Effector memory CD4-positive, alpha-beta T cell (primary cell): ENCODE results near the gene ADIPOQ.
"Not testable (repeated sequence)": the region's sequence is repeated elsewhere in the genome, so short reads cannot be mapped to it uniquely, and the experiment has no call there.

Source experiments
- DNase-seq, 3 donors: peaks; one replicate each; pipeline ENCODE4 v3.0.0-alpha.2; 2020
- H3K27ac ChIP-seq: 2 replicates; pipeline ENCODE4 v1.7.0; 2013; ENCODE audit warnings: mild to moderate bottlenecking, low read length, moderate library complexity; ENCODE audit not compliant: insufficient read depth, poor library complexity, severe bottlenecking
- H3K27me3 ChIP-seq: replicated peaks from 2 replicates; pipeline ENCODE4 v1.7.0; 2013; ENCODE audit warnings: mild to moderate bottlenecking, low read length; ENCODE audit not compliant: insufficient read depth, control insufficient read depth, poor library complexity, severe bottlenecking
- H3K36me3 ChIP-seq: 2 replicates; pipeline ENCODE4 v1.7.0; 2013; ENCODE audit warnings: mild to moderate bottlenecking, low read length, moderate library complexity; ENCODE audit not compliant: control insufficient read depth, insufficient read depth
- H3K4me1 ChIP-seq: 2 replicates; pipeline ENCODE4 v1.7.0; 2013; ENCODE audit warnings: low read length, mild to moderate bottlenecking; ENCODE audit not compliant: control insufficient read depth, insufficient read depth, poor library complexity, severe bottlenecking
- H3K4me3 ChIP-seq: 2 replicates; pipeline ENCODE4 v1.7.0; 2013; ENCODE audit warnings: low read length, low read depth, mild to moderate bottlenecking; ENCODE audit not compliant: insufficient read depth, poor library complexity, severe bottlenecking
- H3K9me3 ChIP-seq: 2 replicates; pipeline ENCODE4 v1.7.0; 2013; ENCODE audit warnings: mild to moderate bottlenecking, low read length, moderate library complexity; ENCODE audit not compliant: control insufficient read depth

Gene ADIPOQ

GRCh38 chr3:186847437-186847836 lies 4.9 kb downstream of the ADIPOQ start:
- H3K4me1 ChIP-seq: no peaks in the 10 kb centered on the region
- no peaks in the 10 kb centered on the region for H3K27me3 ChIP-seq
- H3K27ac ChIP-seq: no peak overlapping the region
- no peaks in the 10 kb centered on the region for H3K9me3 ChIP-seq
- H3K36me3 ChIP-seq: no peaks in the 10 kb centered on the region
- DNase-seq: no peak
- H3K4me3 ChIP-seq: no peak overlapping the region

GRCh38 chr3:186849374-186849975 lies 7.0 kb downstream of the ADIPOQ start:
- no peak for DNase-seq
- Histone ChIP-seq H3K9me3 (no peaks in the 10 kb centered on the region), H3K4me3 (no peak overlapping the region), H3K27me3 (no peaks in the 10 kb centered on the region), H3K27ac (no peak overlapping the region), H3K4me1 (no peaks in the 10 kb centered on the region), H3K36me3 (no peaks in the 10 kb centered on the region)

- not testable (repeated sequence) for DNase-seq, H3K9me3 ChIP-seq, H3K4me3 ChIP-seq, H3K27ac ChIP-seq, H3K27me3 ChIP-seq, H3K36me3 ChIP-seq, H3K4me1 ChIP-seq
Observed at GRCh38 chr3:186851835-186852234, 9.3 kb downstream of the ADIPOQ start.

- H3K27me3 ChIP-seq: no peaks in the 10 kb centered on the region
- no peak overlapping the region for H3K4me3 ChIP-seq
- no peak for DNase-seq
- H3K27ac ChIP-seq: no peak overlapping the region
- no peaks in the 10 kb centered on the region for H3K4me1 ChIP-seq
- H3K9me3 ChIP-seq: no peaks in the 10 kb centered on the region
- H3K36me3 ChIP-seq: no peaks in the 10 kb centered on the region
Observed at GRCh38 chr3:186852994-186853393, 10.5 kb downstream of the ADIPOQ start.

- no peak overlapping the region for H3K4me3 ChIP-seq
- no peaks in the 10 kb centered on the region for H3K36me3 ChIP-seq
- no peaks in the 10 kb centered on the region for H3K9me3 ChIP-seq
- H3K27me3 ChIP-seq: no peaks in the 10 kb centered on the region
- DNase-seq: no peak
- no peak overlapping the region for H3K27ac ChIP-seq
- H3K4me1 ChIP-seq: no peaks in the 10 kb centered on the region
Observed at GRCh38 chr3:186854146-186854545, 11.6 kb downstream of the ADIPOQ start.

- Histone ChIP-seq H3K36me3 (no peaks in the 10 kb centered on the region), H3K27me3 (no peaks in the 10 kb centered on the region), H3K4me1 (no peaks in the 10 kb centered on the region), H3K27ac (no peak overlapping the region), H3K4me3 (no peak overlapping the region), H3K9me3 (no peaks in the 10 kb centered on the region)
- no peak for DNase-seq
Observed at GRCh38 chr3:186854954-186855353, 12.4 kb downstream of the ADIPOQ start.

GRCh38 chr3:186857743-186858142 lies 15.2 kb downstream of the ADIPOQ start:
- Histone ChIP-seq H3K4me3 (no peak overlapping the region), H3K9me3 (no peaks in the 10 kb centered on the region), H3K27me3 (no peaks in the 10 kb centered on the region), H3K4me1 (no peaks in the 10 kb centered on the region), H3K27ac (no peak overlapping the region), H3K36me3 (no peaks in the 10 kb centered on the region)
- no peak for DNase-seq

GRCh38 chr3:186865215-186865853 lies 22.8 kb downstream of the ADIPOQ start:
- H3K4me1 ChIP-seq, H3K36me3 ChIP-seq, H3K27ac ChIP-seq, DNase-seq, H3K9me3 ChIP-seq, H3K27me3 ChIP-seq, H3K4me3 ChIP-seq: not testable (repeated sequence)

- H3K9me3 ChIP-seq, DNase-seq, H3K4me3 ChIP-seq, H3K36me3 ChIP-seq, H3K27ac ChIP-seq, H3K4me1 ChIP-seq, H3K27me3 ChIP-seq: not testable (repeated sequence)
Observed at GRCh38 chr3:186866095-186866494, 23.6 kb downstream of the ADIPOQ start.

GRCh38 chr3:186869253-186870100 lies 27.0 kb downstream of the ADIPOQ start:
- H3K36me3 ChIP-seq: no peaks in the 10 kb centered on the region
- H3K4me1 ChIP-seq: peaks cover 11% of the 10 kb centered on the region
- H3K4me3 ChIP-seq: no peak overlapping the region
- DNase-seq: no peak
- no peaks in the 10 kb centered on the region for H3K9me3 ChIP-seq
- H3K27ac ChIP-seq: no peak overlapping the region
- H3K27me3 ChIP-seq: no peaks in the 10 kb centered on the region
